A673 (cell line): Measurements from ENCODE around the gene OR51G1. TPM values are rescaled to one million over a fixed set of nuclear protein-coding genes. Genes with fewer than 3 reads are reported as not detected.

Experiments used
- BruUV-seq: library from RNA; stranded (reverse); fragments of 400-500 nt; replicated peaks from 2 replicates; lab custom pipeline; 2021; lab: Mats Ljungman, UMichigan
- CTCF ChIA-PET: fragments of 300-600 bp; sonication (Branson Sonifier 250); formaldehyde crosslinking; loops from one replicate; lab custom pipeline; 2022; ENCODE audit warnings: antibody characterized with exemption; lab: Charles Lee
- POLR2A ChIA-PET: fragments of 300-600 bp; sonication (Branson Sonifier 250); formaldehyde crosslinking; loops from one replicate; lab custom pipeline; 2022; ENCODE audit warnings: antibody characterized with exemption; ENCODE audit not compliant: low non-redundant PET; lab: Charles Lee
- DNase-seq: peaks from one replicate; pipeline ENCODE4 v3.0.0-alpha.2; 2015; ENCODE audit warnings: low spot score
- H3K27ac ChIP-seq: fragments of 200-600 bp; sonication (generic); 2 replicates; pipeline ENCODE4 v1.5.1; 2016; ENCODE audit warnings: mixed run types, low read depth, mild to moderate bottlenecking, mixed read lengths, antibody characterized with exemption, low read length; ENCODE audit not compliant: poor library complexity, severe bottlenecking
- H3K27me3 ChIP-seq: fragments of 200-600 bp; sonication (generic); replicated peaks from 2 replicates; pipeline ENCODE4 v1.6.1; 2017; ENCODE audit warnings: mixed run types, low read depth, mild to moderate bottlenecking, mixed read lengths, antibody characterized with exemption, low read length; ENCODE audit not compliant: insufficient read depth, poor library complexity
- H3K36me3 ChIP-seq: fragments of 200-600 bp; sonication (generic); 2 replicates; pipeline ENCODE4 v1.6.1; 2016; ENCODE audit warnings: mixed run types, mild to moderate bottlenecking, mixed read lengths, antibody characterized with exemption, low read length; ENCODE audit not compliant: insufficient read depth, poor library complexity, severe bottlenecking
- H3K4me1 ChIP-seq: fragments of 200-600 bp; sonication (generic); 2 replicates; pipeline ENCODE4 v1.6.1; 2017; ENCODE audit warnings: mixed run types, mild to moderate bottlenecking, mixed read lengths, antibody characterized with exemption, low read length; ENCODE audit not compliant: insufficient read depth, poor library complexity, severe bottlenecking
- H3K4me3 ChIP-seq: fragments of 200-600 bp; sonication (generic); 2 replicates; pipeline ENCODE4 v1.5.1; 2016; ENCODE audit warnings: low read depth, mixed run types, mild to moderate bottlenecking, mixed read lengths, low read length; ENCODE audit not compliant: poor library complexity, severe bottlenecking
- H3K9me3 ChIP-seq: fragments of 200-600 bp; sonication (generic); 2 replicates; pipeline ENCODE4 v1.6.1; 2016; ENCODE audit warnings: mixed run types, low read depth, mild to moderate bottlenecking, mixed read lengths, antibody characterized with exemption, low read length; ENCODE audit not compliant: poor library complexity, severe bottlenecking
- CTCF ChIP-seq: fragments of 300-800, 200-600 bp; sonication (generic); conservative IDR thresholded peaks from 2 replicates; pipeline ENCODE4 v1.5.1; 2017; ENCODE audit warnings: low read depth, mild to moderate bottlenecking, antibody characterized with exemption, low read length, moderate library complexity, mixed read lengths
- EZH2 ChIP-seq: fragments of 200-600 bp; sonication (generic); IDR thresholded peaks from 2 replicates; pipeline ENCODE4 v1.6.1; 2017; ENCODE audit warnings: borderline replicate concordance, low read depth, mild to moderate bottlenecking, mixed read lengths, antibody characterized with exemption, low read length; ENCODE audit not compliant: poor library complexity, severe bottlenecking
- intact Hi-C: fragments of 100-400 bp; cut with micrococcal nuclease; formaldehyde crosslinking; loops from one replicate; pipeline ENCODE4 v1.10.0; 2022; ENCODE audit not compliant: unreplicated experiment
- total RNA-seq: library from RNA; stranded (reverse); gene quantifications from 2 replicates; pipeline ENCODE4 v1.2.3, GENCODE V29; 2021

The OR51G1 gene
- total RNA-seq, 1 experiment from 2014 or later: not detected

- Histone ChIP-seq H3K9me3 (no peaks in the 10 kb centered on the region), H3K4me3 (no peak overlapping the region), H3K4me1 (no peaks in the 10 kb centered on the region), H3K27me3 (no peaks in the 10 kb centered on the region), H3K27ac (no peak overlapping the region), H3K36me3 (no peaks in the 10 kb centered on the region)
- intact Hi-C loops: no loop called here
- no TSS peak for BruUV-seq
- DNase-seq: no peak
- POLR2A ChIA-PET: interaction anchor here (0.6 kb wide), 1 partner anchor 1508 kb away, joined by 3 read pairs; no protein-coding TSS in a partner anchor
- CTCF ChIA-PET: no interaction called here
- TF ChIP-seq EZH2 (no peak), CTCF (no peak)
Observed at GRCh38 chr11:4882543-4882942, 41.6 kb downstream of the OR51G1 start.

- H3K27me3 ChIP-seq: no peaks in the 10 kb centered on the region
- TF ChIP-seq CTCF (no peak), EZH2 (no peak)
- CTCF ChIA-PET: no interaction called here
- no TSS peak for BruUV-seq
- POLR2A ChIA-PET: no interaction called here
- no peaks in the 10 kb centered on the region for H3K4me1 ChIP-seq
- H3K36me3 ChIP-seq: no peaks in the 10 kb centered on the region
- H3K27ac ChIP-seq: no peak within 1 kb of the TSS
- H3K4me3 ChIP-seq: no peak within 1 kb of the TSS
- DNase-seq: no peak
- no peaks in the 10 kb centered on the region for H3K9me3 ChIP-seq
- intact Hi-C loops: no loop called here
Observed at GRCh38 chr11:4881860-4882500, 42.2 kb downstream of the OR51G1 start, which contains the start of gene OR51T1. Gene OR51T1, plus strand, starts transcription at chr11:4881900. Its CDS starts 0 bp downstream, at chr11:4881900.

GRCh38 chr11:4881188-4881587, 43.0 kb downstream of the OR51G1 start:
- Histone ChIP-seq H3K27ac (no peak overlapping the region), H3K27me3 (no peaks in the 10 kb centered on the region), H3K4me3 (no peak overlapping the region), H3K4me1 (no peaks in the 10 kb centered on the region), H3K9me3 (no peaks in the 10 kb centered on the region), H3K36me3 (no peaks in the 10 kb centered on the region)
- DNase-seq: no peak
- ChIA-PET POLR2A (no interaction called here), CTCF (no interaction called here)
- intact Hi-C loops: no loop called here
- no TSS peak for BruUV-seq
- no peak for TF ChIP-seq CTCF
- TF ChIP-seq EZH2: no peak

Other genes with a start within 250 kb of the OR51G1 start
- not detected in 2 replicates for gene OR51E2, start 226.5 kb downstream of the OR51G1 start, total RNA-seq
- not detected in 2 replicates for gene MMP26, start 219.6 kb downstream of the OR51G1 start, total RNA-seq
- gene OR51F1, start 154.4 kb downstream of the OR51G1 start, total RNA-seq: not detected in 2 replicates
- not detected in 2 replicates for gene OR52R1, start 120.0 kb downstream of the OR51G1 start, total RNA-seq
- gene OR51F2, start 103.0 kb downstream of the OR51G1 start, total RNA-seq: not detected in 2 replicates
- not detected in 2 replicates for gene OR51S1, start 75.1 kb downstream of the OR51G1 start, total RNA-seq
- gene OR51T1, start 42.4 kb downstream of the OR51G1 start, total RNA-seq: not detected in 2 replicates
- gene OR51A7, start 20.6 kb downstream of the OR51G1 start, total RNA-seq: not detected in 2 replicates
- not detected in 2 replicates for gene OR51G2, start 5.0 kb downstream of the OR51G1 start, total RNA-seq
- not detected in 2 replicates for gene OR51A4, start 23.3 kb upstream of the OR51G1 start, total RNA-seq
- gene OR51A2, start 31.4 kb upstream of the OR51G1 start, total RNA-seq: not detected in 2 replicates
- not detected in 2 replicates for gene OR51L1, start 70.5 kb upstream of the OR51G1 start, total RNA-seq
- not detected in 2 replicates for gene OR52J3, start 122.2 kb upstream of the OR51G1 start, total RNA-seq
- gene OR52E2, start 135.3 kb upstream of the OR51G1 start, total RNA-seq: not detected in 2 replicates
- not detected in 2 replicates for gene OR52E1, start 145.2 kb upstream of the OR51G1 start, total RNA-seq
- gene OR52A5, start 214.0 kb upstream of the OR51G1 start, total RNA-seq: not detected in 2 replicates
- gene OR52A1, start 230.4 kb upstream of the OR51G1 start, total RNA-seq: not detected in 2 replicates